Lung (tissue), 12 donors: ENCODE data around the gene CREG1. TPM values are rescaled to one million over a fixed set of nuclear protein-coding genes. Genes with fewer than 3 reads are reported as not detected.

Experiments used
- ATAC-seq: fragments of 200-7000 bp; cut with Tn5 transposase; one replicate; pipeline ENCODE4 v1.9.1; 2020; ENCODE audit warnings: moderate number of reproducible peaks; ENCODE audit not compliant: insufficient read depth, low FRiP score
- DNase-seq, 3 donors: peaks; one replicate each; pipeline ENCODE4 v3.0.0-alpha.2; 2013 to 2017
- H3K27ac ChIP-seq, 2 donors: one replicate each; pipeline ENCODE4 v1.5.1; 2013; ENCODE audit warnings: mild to moderate bottlenecking in 2 of 2, moderate library complexity in 2 of 2, control low read depth in 1 of 2, inconsistent platforms in 1 of 2, low read depth in 1 of 2, low read length in 1 of 2
- H3K27me3 ChIP-seq, 3 donors: one replicate each; pipeline ENCODE4 v1.5.1; 2013; ENCODE audit warnings: low read length in 2 of 3; ENCODE audit not compliant: control insufficient read depth in 3 of 3, insufficient read depth in 3 of 3
- H3K36me3 ChIP-seq, 4 donors: one replicate each; pipeline ENCODE4 v1.5.1; 2013; ENCODE audit warnings: low read length in 4 of 4, mild to moderate bottlenecking in 1 of 4, moderate library complexity in 1 of 4; ENCODE audit not compliant: control insufficient read depth in 4 of 4, insufficient read depth in 4 of 4
- H3K4me1 ChIP-seq, 5 donors: one replicate each; pipeline ENCODE4 v1.5.1; 2013; ENCODE audit warnings: low read length in 5 of 5, mild to moderate bottlenecking in 2 of 5, moderate library complexity in 1 of 5; ENCODE audit not compliant: control insufficient read depth in 5 of 5, insufficient read depth in 5 of 5
- H3K4me3 ChIP-seq: one replicate; pipeline ENCODE4 v1.5.1; 2013; ENCODE audit warnings: mild to moderate bottlenecking, control low read depth, moderate library complexity
- H3K9ac ChIP-seq, 2 donors: one replicate each; pipeline ENCODE4 v1.5.1; 2013; ENCODE audit warnings: low read length in 2 of 2, control low read depth in 1 of 2; ENCODE audit not compliant: insufficient read depth in 1 of 2
- H3K9me3 ChIP-seq, 4 donors: one replicate each; pipeline ENCODE4 v1.5.1; 2013; ENCODE audit warnings: low read length in 3 of 4, mild to moderate bottlenecking in 1 of 4, moderate library complexity in 1 of 4; ENCODE audit not compliant: control insufficient read depth in 4 of 4, insufficient read depth in 3 of 4
- CTCF ChIP-seq: IDR thresholded peaks from 2 replicates; pipeline ENCODE4 v1.5.1; 2012; ENCODE audit warnings: mild to moderate bottlenecking; ENCODE audit errors: control extremely low read depth, extremely low read depth
- WGBS, 2 donors: extraction: QIAGEN DNeasy Blood & Tissue Kit; methylation state at CpG; one replicate each; pipeline ENCODE4 v1.1.7; 2013; 5-methylcytosine and 5-hydroxymethylcytosine counted together
- polyA plus RNA-seq, 2 donors: library from polyadenylated mRNA; stranded (reverse); fragments of 200-250 nt; gene quantifications; one replicate each; pipeline ENCODE4 v1.2.1, GENCODE V29; 2013
- total RNA-seq, 2 donors: library from RNA; depleted of rRNA in 1 of 2; stranded (reverse); fragments of >200 nt in 1 of 2; gene quantifications; one replicate each; pipeline ENCODE4 v1.2.1, GENCODE V29; 2014 to 2021
- donor health status: control.
- donor health status: control.
- donor health status: Bipolar disorder and iron deficiency.
- donor health status: healthy.
- donor health status: DM: yes; HTN: yes; CAD: no.

Gene CREG1
- total and polyA plus RNA-seq, 4 donors: 93.8 to 159 (median 116) TPM

GRCh38 chr1:167545349-167545748, 8.2 kb downstream of the CREG1 start:
- Histone ChIP-seq H3K27ac (no peak overlapping the region), H3K9me3 (no peaks in the 10 kb centered on the region), H3K9ac (no peak overlapping the region), H3K4me3 (no peak overlapping the region), H3K36me3 (peaks cover 4 to 21% (median 10%) of the 10 kb centered on the region in 4 donors), H3K4me1 (peaks cover 0 to 11% (median 0%) of the 10 kb centered on the region in 5 donors), H3K27me3 (no peaks in the 10 kb centered on the region)
- TF ChIP-seq CTCF: no peak
- ATAC-seq (no peak), DNase-seq (no peak)
- 69 to 95% methylated on average over 4 of the region's 4 CpGs for WGBS, 2 donors

- Histone ChIP-seq H3K36me3 (peaks cover 4 to 21% (median 10%) of the 10 kb centered on the region in 4 donors), H3K27ac (no peak overlapping the region), H3K9ac (no peak overlapping the region), H3K9me3 (no peaks in the 10 kb centered on the region), H3K4me3 (no peak overlapping the region), H3K27me3 (no peaks in the 10 kb centered on the region), H3K4me1 (peaks cover 0 to 10% (median 0%) of the 10 kb centered on the region in 5 donors)
- WGBS, 2 donors: 74 to 79% methylated on average over 3 of the region's 3 CpGs
- ATAC-seq: no peak
- TF ChIP-seq CTCF: no peak
- no peak for DNase-seq
Observed at GRCh38 chr1:167544447-167545093, 9.0 kb downstream of the CREG1 start.

GRCh38 chr1:167543199-167543990, 10.2 kb downstream of the CREG1 start:
- 87 to 93% methylated on average over 13 of the region's 13 CpGs for WGBS, 2 donors
- no peaks in the 10 kb centered on the region for H3K27me3 ChIP-seq
- no peak overlapping the region for H3K4me3 ChIP-seq
- no peaks in the 10 kb centered on the region for H3K9me3 ChIP-seq
- no peak overlapping the region for H3K9ac ChIP-seq
- TF ChIP-seq CTCF: no peak
- no peak overlapping the region for H3K27ac ChIP-seq
- H3K36me3 ChIP-seq: peaks cover 4 to 21% (median 10%) of the 10 kb centered on the region in 4 donors
- H3K4me1 ChIP-seq: peaks cover 0 to 6% (median 0%) of the 10 kb centered on the region in 5 donors
- no peak for ATAC-seq
- no peak for DNase-seq
